ENCODE results near the gene RCVRN. TPM values are rescaled to one million over a fixed set of nuclear protein-coding genes. Genes with fewer than 3 reads are reported as not detected.

RCVRN gene
- total RNA-seq, 5 donors from 2014 or later (not counting 1 experiment from before 2014, with no cell fraction given): 0.37 TPM; not detected in 4

GRCh38 chr17:9941305-9941704, 36.2 kb upstream of the RCVRN start:
- 89% methylated on average over 10 of the region's 13 CpGs for WGBS (ENCODE audit: insufficient coverage)

DNA sequence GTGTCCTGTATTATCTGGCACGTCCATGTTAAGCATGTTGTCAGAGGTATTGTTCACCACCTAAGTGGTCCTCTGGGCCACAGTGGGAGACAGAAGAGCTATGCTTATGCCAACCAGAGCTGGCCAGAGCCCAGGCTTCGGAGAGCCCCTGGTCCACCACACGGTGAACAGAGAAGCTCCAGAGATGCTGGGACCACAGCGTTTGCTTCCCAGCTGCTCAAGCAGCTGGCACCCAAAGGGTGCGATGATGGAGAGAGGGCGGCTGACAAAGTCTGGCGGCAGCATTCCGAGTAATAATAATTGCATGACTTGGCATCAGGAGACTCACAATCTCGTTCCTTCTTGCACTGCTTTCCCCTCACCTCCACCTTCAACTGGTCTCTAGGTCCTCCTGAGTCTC, 35.8 kb upstream of the RCVRN start:
- 89% methylated on average over 8 of the region's 9 CpGs for WGBS (ENCODE audit: insufficient coverage)
- no peak for DNase-seq
- no peak overlapping the region for H3K4me3 ChIP-seq (ENCODE audit: control insufficient read depth in 1 of 2, extremely low read depth in 1 of 2, low read length in 1 of 2)
- Mint-ChIP-seq H3K4me3 (no peak overlapping the region), H3K27ac (no peak overlapping the region), H3K27me3 (no peaks in the 10 kb centered on the region), H3K9me3 (peaks cover 0 to 8% (median 2%) of the 10 kb centered on the region in 3 donors), H3K36me3 (peaks cover 10% of the 10 kb centered on the region), H3K4me1 (no peaks in the 10 kb centered on the region)
- ChIA-PET POLR2A (no interaction called here), CTCF (no interaction called here)
- no peaks in the 10 kb centered on the region for H3K36me3 ChIP-seq (ENCODE audit: control insufficient read depth in 2 of 2, extremely low read depth in 1 of 2, insufficient read depth in 1 of 2, low read length in 1 of 2)
- ATAC-seq (replicated peaks in 1 of 4): no peak
- H3K27me3 ChIP-seq (replicated peaks in 1 of 2; ENCODE audit: control insufficient read depth in 2 of 2, extremely low read depth in 1 of 2, insufficient read depth in 2 of 2, low read length in 1 of 2): no peaks in the 10 kb centered on the region
- H3K4me1 ChIP-seq (ENCODE audit: control insufficient read depth in 1 of 2, extremely low read depth in 1 of 2, insufficient read depth in 2 of 2, low read length in 2 of 2): no peaks in the 10 kb centered on the region
- no peak overlapping the region for H3K27ac ChIP-seq (ENCODE audit: low read length)
- H3K9me3 ChIP-seq: no peaks in the 10 kb centered on the region

More at GRCh38 chr17:9941305-9941704, 36.2 kb upstream of the RCVRN start:
- H3K9me3 ChIP-seq: no peaks in the 10 kb centered on the region
- ChIA-PET CTCF (no interaction called here), POLR2A (no interaction called here)
- no peaks in the 10 kb centered on the region for H3K27me3 Mint-ChIP-seq
- H3K27ac ChIP-seq (ENCODE audit: low read length): no peak overlapping the region
- no peaks in the 10 kb centered on the region for H3K27me3 ChIP-seq (replicated peaks in 1 of 2; ENCODE audit: control insufficient read depth in 2 of 2, extremely low read depth in 1 of 2, insufficient read depth in 2 of 2, low read length in 1 of 2)
- ATAC-seq (replicated peaks in 1 of 4) (no peak), DNase-seq (no peak)
- H3K4me1 Mint-ChIP-seq: no peaks in the 10 kb centered on the region
- H3K4me3 Mint-ChIP-seq: no peak overlapping the region
- peaks cover 0 to 8% (median 2%) of the 10 kb centered on the region in 3 donors for H3K9me3 Mint-ChIP-seq
- H3K4me1 ChIP-seq (ENCODE audit: control insufficient read depth in 1 of 2, extremely low read depth in 1 of 2, insufficient read depth in 2 of 2, low read length in 2 of 2): no peaks in the 10 kb centered on the region
- H3K4me3 ChIP-seq (ENCODE audit: control insufficient read depth in 1 of 2, extremely low read depth in 1 of 2, low read length in 1 of 2): no peak overlapping the region
- H3K36me3 Mint-ChIP-seq: peaks cover 10% of the 10 kb centered on the region
- H3K36me3 ChIP-seq (ENCODE audit: control insufficient read depth in 2 of 2, extremely low read depth in 1 of 2, insufficient read depth in 1 of 2, low read length in 1 of 2): no peaks in the 10 kb centered on the region
- H3K27ac Mint-ChIP-seq: no peak overlapping the region

- Histone ChIP-seq H3K4me3 (ENCODE audit: control insufficient read depth in 1 of 2, extremely low read depth in 1 of 2, low read length in 1 of 2) (no peak overlapping the region), H3K27ac (ENCODE audit: low read length) (no peak overlapping the region), H3K36me3 (ENCODE audit: control insufficient read depth in 2 of 2, extremely low read depth in 1 of 2, insufficient read depth in 1 of 2, low read length in 1 of 2) (no peaks in the 10 kb centered on the region), H3K4me1 (ENCODE audit: control insufficient read depth in 1 of 2, extremely low read depth in 1 of 2, insufficient read depth in 2 of 2, low read length in 2 of 2) (no peaks in the 10 kb centered on the region), H3K27me3 (replicated peaks in 1 of 2; ENCODE audit: control insufficient read depth in 2 of 2, extremely low read depth in 1 of 2, insufficient read depth in 2 of 2, low read length in 1 of 2) (no peaks in the 10 kb centered on the region), H3K9me3 (no peaks in the 10 kb centered on the region)
- peaks cover 0 to 8% (median 2%) of the 10 kb centered on the region in 3 donors for H3K9me3 Mint-ChIP-seq
- DNase-seq: no peak
- ChIA-PET CTCF (no interaction called here), POLR2A (no interaction called here)
- no peaks in the 10 kb centered on the region for H3K4me1 Mint-ChIP-seq
- H3K27ac Mint-ChIP-seq: no peak overlapping the region
- H3K36me3 Mint-ChIP-seq: peaks cover 10% of the 10 kb centered on the region
- H3K4me3 Mint-ChIP-seq: no peak overlapping the region
- no peaks in the 10 kb centered on the region for H3K27me3 Mint-ChIP-seq
- ATAC-seq (replicated peaks in 1 of 4): no peak
- WGBS (ENCODE audit: insufficient coverage): 60% methylated on average over 1 of the region's 1 CpG
These were observed 33.7 kb upstream of the RCVRN start for GRCh38 chr17:9938764-9939163.

DNA sequence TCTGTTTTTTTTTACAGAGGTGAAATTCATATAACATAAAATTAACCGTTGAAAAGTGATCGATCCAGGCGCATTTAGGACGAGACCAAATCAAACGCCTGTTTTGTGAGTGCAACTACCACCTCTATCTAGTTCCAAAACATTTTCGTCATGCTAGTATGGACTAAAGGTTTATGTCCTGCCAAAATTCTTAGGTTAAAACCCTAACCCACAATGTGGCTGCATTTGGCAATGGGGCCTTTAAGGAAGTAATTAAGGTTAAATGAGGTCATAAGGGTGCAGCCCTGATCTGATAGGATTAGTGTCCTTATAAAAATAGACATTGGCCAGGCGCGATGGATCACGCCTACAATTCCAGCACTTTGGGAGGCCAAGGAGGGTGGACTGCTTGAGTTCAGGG, 32.8 kb upstream of the RCVRN start:
- ChIA-PET CTCF (no interaction called here), POLR2A (no interaction called here)
- H3K27ac Mint-ChIP-seq: no peak overlapping the region
- peaks cover 10% of the 10 kb centered on the region for H3K36me3 Mint-ChIP-seq
- no peaks in the 10 kb centered on the region for H3K4me1 ChIP-seq (ENCODE audit: control insufficient read depth in 1 of 2, extremely low read depth in 1 of 2, insufficient read depth in 2 of 2, low read length in 2 of 2)
- DNase-seq (no peak), ATAC-seq (replicated peaks in 1 of 4) (no peak)
- no peak overlapping the region for H3K4me3 Mint-ChIP-seq
- no peaks in the 10 kb centered on the region for H3K9me3 ChIP-seq
- H3K9me3 Mint-ChIP-seq: peaks cover 0 to 8% (median 2%) of the 10 kb centered on the region in 3 donors
- 100% methylated on average over 2 of the region's 9 CpGs for WGBS (ENCODE audit: insufficient coverage)
- no peaks in the 10 kb centered on the region for H3K27me3 Mint-ChIP-seq
- no peaks in the 10 kb centered on the region for H3K27me3 ChIP-seq (replicated peaks in 1 of 2; ENCODE audit: control insufficient read depth in 2 of 2, extremely low read depth in 1 of 2, insufficient read depth in 2 of 2, low read length in 1 of 2)
- H3K36me3 ChIP-seq (ENCODE audit: control insufficient read depth in 2 of 2, extremely low read depth in 1 of 2, insufficient read depth in 1 of 2, low read length in 1 of 2): no peaks in the 10 kb centered on the region
- H3K4me3 ChIP-seq (ENCODE audit: control insufficient read depth in 1 of 2, extremely low read depth in 1 of 2, low read length in 1 of 2): no peak overlapping the region
- H3K27ac ChIP-seq (ENCODE audit: low read length): no peak overlapping the region
- H3K4me1 Mint-ChIP-seq: no peaks in the 10 kb centered on the region

DNA sequence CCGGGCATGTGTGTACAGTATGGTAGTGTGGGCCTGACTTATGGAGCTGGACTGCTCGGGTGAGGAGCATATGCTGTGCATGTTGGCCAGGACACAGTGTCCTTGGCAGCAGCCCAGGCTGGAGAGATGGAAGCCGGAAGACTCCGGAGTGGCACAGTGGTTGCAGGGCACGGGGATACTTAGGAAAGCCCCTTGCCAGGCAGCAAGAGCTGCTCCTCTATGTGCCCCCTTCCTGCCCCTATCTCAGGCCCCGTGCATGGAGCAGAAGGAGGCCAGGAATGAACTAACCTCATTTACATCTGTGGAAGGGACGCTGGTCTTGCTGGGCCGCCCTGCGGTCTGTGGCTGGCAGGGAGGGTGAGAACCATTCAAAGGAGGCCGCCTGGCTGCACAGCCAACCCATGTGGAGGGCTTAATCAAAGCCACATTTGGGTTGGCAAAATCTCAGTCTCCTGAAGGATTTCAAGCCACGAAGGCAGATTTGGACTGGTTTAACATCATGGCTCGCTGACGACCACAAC, 32.2 kb upstream of the RCVRN start:
- no peaks in the 10 kb centered on the region for H3K4me1 ChIP-seq (ENCODE audit: control insufficient read depth in 1 of 2, extremely low read depth in 1 of 2, insufficient read depth in 2 of 2, low read length in 2 of 2)
- H3K9me3 Mint-ChIP-seq: peaks cover 0 to 8% (median 2%) of the 10 kb centered on the region in 3 donors
- no peak for ATAC-seq (replicated peaks in 1 of 4)
- no peaks in the 10 kb centered on the region for H3K4me1 Mint-ChIP-seq
- 91% methylated on average over 11 of the region's 13 CpGs for WGBS (ENCODE audit: insufficient coverage)
- H3K27me3 ChIP-seq (replicated peaks in 1 of 2; ENCODE audit: control insufficient read depth in 2 of 2, extremely low read depth in 1 of 2, insufficient read depth in 2 of 2, low read length in 1 of 2): no peaks in the 10 kb centered on the region
- no peak overlapping the region for H3K4me3 Mint-ChIP-seq
- no peaks in the 10 kb centered on the region for H3K36me3 ChIP-seq (ENCODE audit: control insufficient read depth in 2 of 2, extremely low read depth in 1 of 2, insufficient read depth in 1 of 2, low read length in 1 of 2)
- CTCF ChIA-PET: no interaction called here
- no peak overlapping the region for H3K27ac ChIP-seq (ENCODE audit: low read length)
- H3K4me3 ChIP-seq (ENCODE audit: control insufficient read depth in 1 of 2, extremely low read depth in 1 of 2, low read length in 1 of 2): no peak overlapping the region
- no peaks in the 10 kb centered on the region for H3K9me3 ChIP-seq
- H3K27me3 Mint-ChIP-seq: no peaks in the 10 kb centered on the region
- no peak for DNase-seq
- POLR2A ChIA-PET: no interaction called here
- no peak overlapping the region for H3K27ac Mint-ChIP-seq
- H3K36me3 Mint-ChIP-seq: peaks cover 10% of the 10 kb centered on the region

DNA sequence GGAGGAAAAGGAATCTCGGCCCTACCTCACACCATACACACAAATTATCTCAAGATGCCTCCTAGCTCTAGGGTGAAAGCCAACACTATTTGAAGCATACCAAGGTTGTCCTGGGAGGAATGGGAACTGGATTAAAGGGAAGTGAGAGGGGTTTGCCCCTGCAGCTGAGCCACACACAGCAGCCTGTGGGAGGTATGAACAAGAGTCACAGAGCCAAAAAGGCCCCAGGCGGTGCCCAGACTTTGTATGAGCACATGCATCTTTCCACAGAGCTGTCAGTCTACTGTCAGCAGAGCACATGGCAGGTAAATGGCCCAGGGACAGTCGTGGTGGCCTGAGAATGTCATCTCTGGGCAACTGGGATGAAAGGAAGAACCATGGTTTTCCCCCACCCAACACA, 31.0 kb upstream of the RCVRN start:
- DNase-seq (no peak), ATAC-seq (replicated peaks in 1 of 4) (no peak)
- Histone ChIP-seq H3K36me3 (ENCODE audit: control insufficient read depth in 2 of 2, extremely low read depth in 1 of 2, insufficient read depth in 1 of 2, low read length in 1 of 2) (no peaks in the 10 kb centered on the region), H3K9me3 (no peaks in the 10 kb centered on the region), H3K4me1 (ENCODE audit: control insufficient read depth in 1 of 2, extremely low read depth in 1 of 2, insufficient read depth in 2 of 2, low read length in 2 of 2) (no peaks in the 10 kb centered on the region), H3K27me3 (replicated peaks in 1 of 2; ENCODE audit: control insufficient read depth in 2 of 2, extremely low read depth in 1 of 2, insufficient read depth in 2 of 2, low read length in 1 of 2) (peaks cover 0 to 2% of the 10 kb centered on the region in 2 experiments), H3K4me3 (ENCODE audit: control insufficient read depth in 1 of 2, extremely low read depth in 1 of 2, low read length in 1 of 2) (no peak overlapping the region), H3K27ac (ENCODE audit: low read length) (no peak overlapping the region)
- CTCF ChIA-PET: no interaction called here
- WGBS (ENCODE audit: insufficient coverage): 90% methylated on average over 1 of the region's 3 CpGs
- no peaks in the 10 kb centered on the region for H3K27me3 Mint-ChIP-seq
- peaks cover 0 to 8% (median 2%) of the 10 kb centered on the region in 3 donors for H3K9me3 Mint-ChIP-seq
- POLR2A ChIA-PET: no interaction called here
- H3K36me3 Mint-ChIP-seq: peaks cover 6% of the 10 kb centered on the region
- H3K4me3 Mint-ChIP-seq: no peak overlapping the region
- H3K4me1 Mint-ChIP-seq: no peaks in the 10 kb centered on the region
- no peak overlapping the region for H3K27ac Mint-ChIP-seq

- H3K27me3 Mint-ChIP-seq: no peaks in the 10 kb centered on the region
- DNase-seq: no peak
- ChIA-PET POLR2A (no interaction called here), CTCF (interaction anchor here in 1 of 2 donors (1.3 kb wide), 1 partner anchor 11 kb away, joined by 4 read pairs; no protein-coding TSS in a partner anchor)
- Histone ChIP-seq H3K4me1 (ENCODE audit: control insufficient read depth in 1 of 2, extremely low read depth in 1 of 2, insufficient read depth in 2 of 2, low read length in 2 of 2) (no peaks in the 10 kb centered on the region), H3K36me3 (ENCODE audit: control insufficient read depth in 2 of 2, extremely low read depth in 1 of 2, insufficient read depth in 1 of 2, low read length in 1 of 2) (no peaks in the 10 kb centered on the region), H3K27ac (ENCODE audit: low read length) (no peak overlapping the region), H3K27me3 (replicated peaks in 1 of 2; ENCODE audit: control insufficient read depth in 2 of 2, extremely low read depth in 1 of 2, insufficient read depth in 2 of 2, low read length in 1 of 2) (peaks cover 0 to 2% of the 10 kb centered on the region in 2 experiments), H3K9me3 (no peaks in the 10 kb centered on the region), H3K4me3 (ENCODE audit: control insufficient read depth in 1 of 2, extremely low read depth in 1 of 2, low read length in 1 of 2) (no peak overlapping the region)
- no peak overlapping the region for H3K4me3 Mint-ChIP-seq
- peaks cover 3% of the 10 kb centered on the region for H3K36me3 Mint-ChIP-seq
- ATAC-seq (replicated peaks in 1 of 4): no peak
- no peak overlapping the region for H3K27ac Mint-ChIP-seq
- no peaks in the 10 kb centered on the region for H3K4me1 Mint-ChIP-seq
- WGBS (ENCODE audit: insufficient coverage): 82% methylated on average over 5 of the region's 6 CpGs
- H3K9me3 Mint-ChIP-seq: peaks cover 0 to 8% (median 2%) of the 10 kb centered on the region in 3 donors
These were observed 30.3 kb upstream of the RCVRN start for GRCh38 chr17:9935408-9935807.

Data from T-cell (primary cell).